K562 (cell line): ENCODE results near the gene S1PR1. TPM values are rescaled to one million over a fixed set of nuclear protein-coding genes. Genes with fewer than 3 reads are reported as not detected.
A peak's percentile ranks its signal among the peaks of the same experiment; 100 is the strongest.

Experiments used
- ADNP ChIP-seq: fragments of 200-800 bp; sonication (Bioruptor generic); IDR thresholded peaks from 2 replicates; pipeline ENCODE4 v1.6.1; 2016; ENCODE audit warnings: missing genetic modification characterization, missing compliant biosample characterization
- ARID1B ChIP-seq: fragments of 450-650 bp; IDR thresholded peaks from 2 replicates; pipeline ENCODE4 v1.6.1; 2016; ENCODE audit warnings: antibody characterized with exemption, mild to moderate bottlenecking, inconsistent platforms
- ATF7 ChIP-seq: fragments of 450-650 bp; IDR thresholded peaks from 2 replicates; pipeline ENCODE4 v1.7.1; 2014; ENCODE audit warnings: mild to moderate bottlenecking, moderate library complexity
- CBFA2T2 ChIP-seq: fragments of 450-650 bp; conservative IDR thresholded peaks from 2 replicates; pipeline ENCODE4 v1.6.1; 2017; ENCODE audit warnings: mild to moderate bottlenecking
- FOXK2 ChIP-seq, 2 experiments: fragments of 450-650 bp; IDR thresholded peaks in 1 of 2; conservative IDR thresholded peaks in 1 of 2; 2 replicates each; pipeline ENCODE4 v1.6.1; 2016; ENCODE audit warnings: low read depth in 2 of 2, mild to moderate bottlenecking in 1 of 2
- KDM5B ChIP-seq: fragments of 200-600 bp; sonication (generic); IDR thresholded peaks from 2 replicates; pipeline ENCODE4 v1.6.1; 2012; ENCODE audit warnings: low read depth, mild to moderate bottlenecking, moderate library complexity, low read length, control low read depth, inconsistent platforms; ENCODE audit not compliant: insufficient replicate concordance
- NEUROD1 ChIP-seq: fragments of 150-350 bp; IDR thresholded peaks from 2 replicates; pipeline ENCODE4 v1.6.1; 2014; ENCODE audit warnings: borderline replicate concordance, low read length, low read depth; ENCODE audit not compliant: partially characterized antibody
- PURB ChIP-seq: sonication (generic); formaldehyde crosslinking; IDR thresholded peaks from 2 replicates; pipeline ENCODE4 v1.9.0; 2021; ENCODE audit warnings: low read depth, mild to moderate bottlenecking, missing genetic modification reagents
- SMARCA4 ChIP-seq: fragments of 450-650 bp; IDR thresholded peaks from 2 replicates; pipeline ENCODE4 v1.6.1; 2016
- XRCC5 ChIP-seq: fragments of 200-400 bp; formaldehyde crosslinking; IDR thresholded peaks from 2 replicates; pipeline ENCODE4 v1.6.1; 2017; ENCODE audit warnings: low read depth, mild to moderate bottlenecking, low read length
- ZKSCAN1 ChIP-seq: fragments of 150-350 bp; IDR thresholded peaks from 2 replicates; pipeline ENCODE4 v1.6.1; 2016; ENCODE audit warnings: low read depth, low read length
- ZNF586 ChIP-seq: fragments of 450-650 bp; formaldehyde crosslinking; conservative IDR thresholded peaks from 2 replicates; pipeline ENCODE4 v1.4.0; 2020; ENCODE audit warnings: mild to moderate bottlenecking, moderate library complexity
- polyA plus RNA-seq, 8 experiments: library from polyadenylated mRNA; depleted of rRNA in 4 of 8; stranded (reverse) in 5 of 8; unstranded in 3 of 8; fragments of >200 nt; fragmentation: Nextera tagmentation in 2 of 8; fragmentation: Illumina TruSeq in 1 of 8; extraction: Ambion mirVana in 2 of 8; extraction: Trizol in 1 of 8; gene quantifications; 2 replicates each; pipeline versions ENCODE4 v1.2.1 to v1.2.3, GENCODE V29; 2011 to 2014; ENCODE audit warnings: inconsistent platforms in 1 of 8, missing spikeins in 1 of 8
- total RNA-seq, 7 experiments: library from RNA; depleted of rRNA in 6 of 7; stranded (reverse); fragments of >200 nt in 6 of 7; fragmentation: Illumina TruSeq in 2 of 7; extraction: Trizol in 2 of 7; gene quantifications; 2 replicates each; pipeline versions ENCODE4 v1.2.1 to v1.2.3, GENCODE V29; 2011 to 2021; ENCODE audit warnings: low replicate concordance in 1 of 7
- TF ChIP-seq, protein P1 (sequence below): fragments of 450-650 bp; IDR thresholded peaks from 2 replicates; pipeline ENCODE4 v1.6.1; 2018; ENCODE audit not compliant: partially characterized antibody
- TF ChIP-seq, protein P2 (sequence below): fragments of 450-650 bp; conservative IDR thresholded peaks from 2 replicates; pipeline ENCODE4 v1.6.1; 2016; ENCODE audit warnings: missing genetic modification characterization, low read depth, mild to moderate bottlenecking, missing compliant biosample characterization, moderate library complexity
- TF ChIP-seq, protein P3 (sequence below), 2 experiments: fragments of 450-650 bp; IDR thresholded peaks; 2 replicates each; pipeline ENCODE4 v1.6.1; 2018; ENCODE audit warnings: mild to moderate bottlenecking in 2 of 2, low read depth in 1 of 2; ENCODE audit not compliant: partially characterized antibody in 2 of 2
- TF ChIP-seq, protein P4 (sequence below), 2 experiments: fragments of 450-650 bp; IDR thresholded peaks; 2 replicates each; pipeline ENCODE4 v1.6.1; 2016

S1PR1 gene
- total and polyA plus RNA-seq, 9 of the 15 experiments (the other 6 are each of a cell fraction or from before 2014, with no cell fraction given), result 0.22 to 1.2 (median 0.43) TPM

DNA sequence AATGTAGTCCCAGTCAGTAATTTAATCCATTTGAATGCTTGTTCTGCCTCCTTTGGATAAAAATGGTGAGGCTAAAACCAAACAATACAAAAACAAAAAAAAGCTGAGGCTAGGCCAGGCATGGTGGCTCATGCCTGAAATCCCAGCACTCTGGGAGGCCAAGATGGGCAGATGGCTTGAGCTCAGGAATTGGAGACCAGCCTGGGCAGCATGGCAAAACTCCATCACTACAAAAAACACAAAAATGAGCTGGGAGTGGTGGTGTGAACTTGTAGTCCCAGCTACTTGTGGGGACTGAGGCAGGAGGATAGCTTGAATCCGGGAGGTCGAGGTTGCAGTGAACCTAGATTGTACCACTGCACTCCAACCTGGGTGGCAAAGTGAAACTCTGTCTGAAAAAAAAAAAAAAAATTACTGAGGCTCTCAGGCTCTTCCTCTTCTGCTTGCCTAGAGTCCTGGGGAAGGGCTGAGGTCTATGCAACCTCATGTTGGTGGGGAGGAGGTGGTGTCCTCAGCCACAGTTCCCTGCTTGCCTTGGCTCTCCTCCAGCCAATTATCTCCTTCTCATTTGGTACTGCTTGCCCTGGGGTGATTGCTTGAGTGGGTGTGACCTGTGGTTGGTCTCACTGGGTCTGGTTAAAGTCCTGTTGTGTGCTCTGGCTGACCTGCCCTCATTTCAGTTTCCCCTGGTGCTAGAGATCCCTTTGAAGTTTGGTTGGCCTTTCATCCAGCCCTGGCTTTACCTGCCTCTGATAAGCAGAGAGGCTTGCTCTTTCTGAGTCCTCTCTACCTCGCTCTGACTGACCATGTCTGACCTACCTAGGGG lies 20.9 kb downstream of the S1PR1 start (continued):
- TF ChIP-seq, protein P1, sequence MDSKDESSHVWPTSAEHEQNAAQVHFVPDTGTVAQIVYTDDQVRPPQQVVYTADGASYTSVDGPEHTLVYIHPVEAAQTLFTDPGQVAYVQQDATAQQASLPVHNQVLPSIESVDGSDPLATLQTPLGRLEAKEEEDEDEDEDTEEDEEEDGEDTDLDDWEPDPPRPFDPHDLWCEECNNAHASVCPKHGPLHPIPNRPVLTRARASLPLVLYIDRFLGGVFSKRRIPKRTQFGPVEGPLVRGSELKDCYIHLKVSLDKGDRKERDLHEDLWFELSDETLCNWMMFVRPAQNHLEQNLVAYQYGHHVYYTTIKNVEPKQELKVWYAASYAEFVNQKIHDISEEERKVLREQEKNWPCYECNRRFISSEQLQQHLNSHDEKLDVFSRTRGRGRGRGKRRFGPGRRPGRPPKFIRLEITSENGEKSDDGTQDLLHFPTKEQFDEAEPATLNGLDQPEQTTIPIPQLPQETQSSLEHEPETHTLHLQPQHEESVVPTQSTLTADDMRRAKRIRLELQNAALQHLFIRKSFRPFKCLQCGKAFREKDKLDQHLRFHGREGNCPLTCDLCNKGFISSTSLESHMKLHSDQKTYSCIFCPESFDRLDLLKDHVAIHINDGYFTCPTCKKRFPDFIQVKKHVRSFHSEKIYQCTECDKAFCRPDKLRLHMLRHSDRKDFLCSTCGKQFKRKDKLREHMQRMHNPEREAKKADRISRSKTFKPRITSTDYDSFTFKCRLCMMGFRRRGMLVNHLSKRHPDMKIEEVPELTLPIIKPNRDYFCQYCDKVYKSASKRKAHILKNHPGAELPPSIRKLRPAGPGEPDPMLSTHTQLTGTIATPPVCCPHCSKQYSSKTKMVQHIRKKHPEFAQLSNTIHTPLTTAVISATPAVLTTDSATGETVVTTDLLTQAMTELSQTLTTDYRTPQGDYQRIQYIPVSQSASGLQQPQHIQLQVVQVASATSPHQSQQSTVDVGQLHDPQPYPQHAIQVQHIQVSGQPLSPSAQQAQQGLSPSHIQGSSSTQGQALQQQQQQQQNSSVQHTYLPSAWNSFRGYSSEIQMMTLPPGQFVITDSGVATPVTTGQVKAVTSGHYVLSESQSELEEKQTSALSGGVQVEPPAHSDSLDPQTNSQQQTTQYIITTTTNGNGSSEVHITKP, result peak; percentile 90
- TF ChIP-seq ZKSCAN1 (peak; percentile 60; the same call in 1 of the 2 replicates), SMARCA4 (peak; percentile 41; the same call in 1 of the 2 replicates), PURB (CRISPR knock-in tag) (no peak), NEUROD1 (peak; percentile 34), ZNF586 (CRISPR knock-in tag) (no peak), ATF7 (0 out of 2 replicates have a peak, but pooled peaks have one; percentile 51), ADNP (tag) (no peak), CBFA2T2 (peak; percentile 70), FOXK2 (conservative IDR thresholded peaks at IDR 0.05 in 1 of 2, IDR thresholded peaks at IDR 0.05 in 1 of 2; ENCODE audit: low read depth in 2 of 2) (peak in 1 of 2 experiments; percentile 22; a peak in 1 of 4 replicates), ARID1B (peak; percentile 74), KDM5B (peak; percentile 47), XRCC5 (no peak)
- TF ChIP-seq, protein P2, sequence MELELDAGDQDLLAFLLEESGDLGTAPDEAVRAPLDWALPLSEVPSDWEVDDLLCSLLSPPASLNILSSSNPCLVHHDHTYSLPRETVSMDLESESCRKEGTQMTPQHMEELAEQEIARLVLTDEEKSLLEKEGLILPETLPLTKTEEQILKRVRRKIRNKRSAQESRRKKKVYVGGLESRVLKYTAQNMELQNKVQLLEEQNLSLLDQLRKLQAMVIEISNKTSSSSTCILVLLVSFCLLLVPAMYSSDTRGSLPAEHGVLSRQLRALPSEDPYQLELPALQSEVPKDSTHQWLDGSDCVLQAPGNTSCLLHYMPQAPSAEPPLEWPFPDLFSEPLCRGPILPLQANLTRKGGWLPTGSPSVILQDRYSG (tag), result peak; percentile 53; the same call in 1 of the 2 replicates
- TF ChIP-seq, protein P3, sequence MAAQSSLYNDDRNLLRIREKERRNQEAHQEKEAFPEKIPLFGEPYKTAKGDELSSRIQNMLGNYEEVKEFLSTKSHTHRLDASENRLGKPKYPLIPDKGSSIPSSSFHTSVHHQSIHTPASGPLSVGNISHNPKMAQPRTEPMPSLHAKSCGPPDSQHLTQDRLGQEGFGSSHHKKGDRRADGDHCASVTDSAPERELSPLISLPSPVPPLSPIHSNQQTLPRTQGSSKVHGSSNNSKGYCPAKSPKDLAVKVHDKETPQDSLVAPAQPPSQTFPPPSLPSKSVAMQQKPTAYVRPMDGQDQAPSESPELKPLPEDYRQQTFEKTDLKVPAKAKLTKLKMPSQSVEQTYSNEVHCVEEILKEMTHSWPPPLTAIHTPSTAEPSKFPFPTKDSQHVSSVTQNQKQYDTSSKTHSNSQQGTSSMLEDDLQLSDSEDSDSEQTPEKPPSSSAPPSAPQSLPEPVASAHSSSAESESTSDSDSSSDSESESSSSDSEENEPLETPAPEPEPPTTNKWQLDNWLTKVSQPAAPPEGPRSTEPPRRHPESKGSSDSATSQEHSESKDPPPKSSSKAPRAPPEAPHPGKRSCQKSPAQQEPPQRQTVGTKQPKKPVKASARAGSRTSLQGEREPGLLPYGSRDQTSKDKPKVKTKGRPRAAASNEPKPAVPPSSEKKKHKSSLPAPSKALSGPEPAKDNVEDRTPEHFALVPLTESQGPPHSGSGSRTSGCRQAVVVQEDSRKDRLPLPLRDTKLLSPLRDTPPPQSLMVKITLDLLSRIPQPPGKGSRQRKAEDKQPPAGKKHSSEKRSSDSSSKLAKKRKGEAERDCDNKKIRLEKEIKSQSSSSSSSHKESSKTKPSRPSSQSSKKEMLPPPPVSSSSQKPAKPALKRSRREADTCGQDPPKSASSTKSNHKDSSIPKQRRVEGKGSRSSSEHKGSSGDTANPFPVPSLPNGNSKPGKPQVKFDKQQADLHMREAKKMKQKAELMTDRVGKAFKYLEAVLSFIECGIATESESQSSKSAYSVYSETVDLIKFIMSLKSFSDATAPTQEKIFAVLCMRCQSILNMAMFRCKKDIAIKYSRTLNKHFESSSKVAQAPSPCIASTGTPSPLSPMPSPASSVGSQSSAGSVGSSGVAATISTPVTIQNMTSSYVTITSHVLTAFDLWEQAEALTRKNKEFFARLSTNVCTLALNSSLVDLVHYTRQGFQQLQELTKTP (IDR thresholded peaks at IDR 0.05; ENCODE audit: low read depth in 1 of 2, partially characterized antibody in 2 of 2), result peak in 1 of 2 experiments; percentile 49
- TF ChIP-seq, protein P4, sequence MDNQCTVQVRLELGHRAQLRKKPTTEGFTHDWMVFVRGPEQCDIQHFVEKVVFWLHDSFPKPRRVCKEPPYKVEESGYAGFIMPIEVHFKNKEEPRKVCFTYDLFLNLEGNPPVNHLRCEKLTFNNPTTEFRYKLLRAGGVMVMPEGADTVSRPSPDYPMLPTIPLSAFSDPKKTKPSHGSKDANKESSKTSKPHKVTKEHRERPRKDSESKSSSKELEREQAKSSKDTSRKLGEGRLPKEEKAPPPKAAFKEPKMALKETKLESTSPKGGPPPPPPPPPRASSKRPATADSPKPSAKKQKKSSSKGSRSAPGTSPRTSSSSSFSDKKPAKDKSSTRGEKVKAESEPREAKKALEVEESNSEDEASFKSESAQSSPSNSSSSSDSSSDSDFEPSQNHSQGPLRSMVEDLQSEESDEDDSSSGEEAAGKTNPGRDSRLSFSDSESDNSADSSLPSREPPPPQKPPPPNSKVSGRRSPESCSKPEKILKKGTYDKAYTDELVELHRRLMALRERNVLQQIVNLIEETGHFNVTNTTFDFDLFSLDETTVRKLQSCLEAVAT (IDR thresholded peaks at IDR 0.05), result peak in 1 of 2 experiments; percentile 12; a peak in 1 of 4 replicates
